Caco-2 (cell line): ENCODE data around the gene SLC16A7. TPM values are rescaled to one million over a fixed set of nuclear protein-coding genes. Genes with fewer than 3 reads are reported as not detected.

Source experiments
- Bru-seq: library from RNA; stranded (reverse); fragments of 400-500 nt; gene quantifications from one replicate; lab custom pipeline; 2021; lab: Mats Ljungman, UMichigan
- BruChase-seq, 2 experiments: library from RNA; stranded (reverse); fragments of 400-500 nt; gene quantifications; one replicate each; lab custom pipeline; 2021; lab: Mats Ljungman, UMichigan
- BruUV-seq: library from RNA; stranded (reverse); fragments of 400-500 nt; replicated peaks from 2 replicates; lab custom pipeline; 2021; lab: Mats Ljungman, UMichigan
- CTCF ChIA-PET: fragments of 300-600 bp; sonication (Branson Sonifier 250); formaldehyde crosslinking; loops from one replicate; lab custom pipeline; 2022; ENCODE audit warnings: antibody characterized with exemption; lab: Charles Lee
- POLR2A ChIA-PET: fragments of 300-600 bp; sonication (Branson Sonifier 250); formaldehyde crosslinking; loops from one replicate; lab custom pipeline; 2022; ENCODE audit warnings: antibody characterized with exemption; lab: Charles Lee
- DNase-seq, 2 experiments: peaks; one replicate each; pipeline versions ENCODE4 v3.0.0 to v3.0.0-alpha.2; 2020 to 2022
- H3K27me3 ChIP-seq: replicated peaks from 2 replicates; pipeline ENCODE4 v1.6.0; 2011; ENCODE audit warnings: low read length; ENCODE audit not compliant: control insufficient read depth, insufficient read depth
- H3K36me3 ChIP-seq: 2 replicates; pipeline ENCODE4 v1.5.1; 2011; ENCODE audit warnings: low read length; ENCODE audit not compliant: control insufficient read depth, insufficient read depth
- H3K4me1 ChIP-seq: fragments of 250-450 bp; sonication (Bioruptor Pico); 2 replicates; pipeline ENCODE4 v1.5.1; 2020; ENCODE audit warnings: mild to moderate bottlenecking
- H3K4me3 ChIP-seq: 2 replicates; pipeline ENCODE4 v1.5.1; 2011; ENCODE audit warnings: low read depth, mild to moderate bottlenecking, control low read depth, low read length
- H3K9me3 ChIP-seq: fragments of 250-450 bp; sonication (Bioruptor Pico); 2 replicates; pipeline ENCODE4 v1.5.1; 2020; ENCODE audit warnings: mild to moderate bottlenecking, moderate library complexity
- H3K27ac Mint-ChIP-seq: one replicate; pipeline ENCODE4 v1.8.0; 2022; ENCODE audit warnings: mixed read lengths; ENCODE audit not compliant: unreplicated experiment
- H3K27me3 Mint-ChIP-seq: one replicate; pipeline ENCODE4 v1.8.0; 2022; ENCODE audit warnings: mixed read lengths; ENCODE audit not compliant: insufficient read depth, unreplicated experiment
- H3K36me3 Mint-ChIP-seq: one replicate; pipeline ENCODE4 v1.8.0; 2022; ENCODE audit warnings: mild to moderate bottlenecking, mixed read lengths; ENCODE audit not compliant: insufficient read depth, unreplicated experiment
- H3K4me1 Mint-ChIP-seq: one replicate; pipeline ENCODE4 v1.8.0; 2022; ENCODE audit warnings: low read depth, mixed read lengths; ENCODE audit not compliant: unreplicated experiment
- H3K4me3 Mint-ChIP-seq: one replicate; pipeline ENCODE4 v1.8.0; 2022; ENCODE audit warnings: mild to moderate bottlenecking, moderate library complexity, mixed read lengths; ENCODE audit not compliant: unreplicated experiment
- H3K9me3 Mint-ChIP-seq: one replicate; pipeline ENCODE4 v1.8.0; 2022; ENCODE audit warnings: mixed read lengths; ENCODE audit not compliant: unreplicated experiment
- CTCF ChIP-seq, 2 experiments: fragments of 200-600 bp in 1 of 2; IDR thresholded peaks; 1 replicate in 1 of 2; 2 replicates in 1 of 2; pipeline versions ENCODE4 v1.5.1 to v1.8.0; 2011 to 2022; ENCODE audit warnings: antibody characterized with exemption in 1 of 2, control low read depth in 1 of 2, inconsistent platforms in 1 of 2, low read depth in 1 of 2, low read length in 1 of 2, mild to moderate bottlenecking in 1 of 2, moderate library complexity in 1 of 2; ENCODE audit not compliant: insufficient read depth in 1 of 2, severe bottlenecking in 1 of 2, unreplicated experiment in 1 of 2
- intact Hi-C: fragments of 100-400 bp; cut with micrococcal nuclease; formaldehyde crosslinking; loops from one replicate; pipeline ENCODE4 v1.10.0; 2022; ENCODE audit not compliant: unreplicated experiment
- long read RNA-seq: library from polyadenylated mRNA; stranded (forward); transcript quantifications from one replicate; pipeline ENCODE4 v2.0.0, GENCODE V29; 2022
- total RNA-seq: library from RNA; stranded (reverse); gene quantifications from 2 replicates; pipeline ENCODE4 v1.2.3, GENCODE V29; 2022

The SLC16A7 gene
- total RNA-seq (5.5 and 6.6 TPM in 2 replicates), Bru-seq, nascent RNA (percentile 46 among the genes with signal in this experiment), BruChase-seq, experiment 1, labeled RNA remaining after a 2-hour chase (percentile 47 among the genes with signal in this experiment), BruChase-seq, experiment 2, labeled RNA remaining after a 6-hour chase (percentile 58 among the genes with signal in this experiment)
- long read RNA-seq, partial matches to known transcripts: 1 of 2 reads
- long read RNA-seq, other reads (novel, unspliced or antisense): 0 of 2 reads

- Histone ChIP-seq H3K4me1 (peaks cover 9% of the 10 kb centered on the region), H3K9me3 (no peaks in the 10 kb centered on the region), H3K36me3 (no peaks in the 10 kb centered on the region), H3K27me3 (no peaks in the 10 kb centered on the region; the same call in 1 of the 2 replicates), H3K4me3 (peak within 1 kb of the TSS; percentile 57)
- Mint-ChIP-seq H3K4me3 (peak within 1 kb of the TSS; percentile 96), H3K27ac (peak within 1 kb of the TSS; percentile 69), H3K4me1 (peaks cover 8% of the 10 kb centered on the region), H3K9me3 (no peaks in the 10 kb centered on the region), H3K36me3 (peaks cover 11% of the 10 kb centered on the region), H3K27me3 (peaks cover 12% of the 10 kb centered on the region)
- TF ChIP-seq CTCF (IDR thresholded peaks at IDR 0.05; ENCODE audit: insufficient read depth in 1 of 2, low read depth in 1 of 2, low read length in 1 of 2, severe bottlenecking in 1 of 2, unreplicated experiment in 1 of 2): peak in 1 of 2 experiments; percentile 5
- ChIA-PET POLR2A (interaction anchor here (0.8 kb wide), 1 partner anchor 148 kb away, joined by 3 read pairs; no protein-coding TSS in a partner anchor), CTCF (interaction anchor here (0.6 kb wide), 2 partner anchors 42 to 150 kb away, joined by 3 read pairs; no protein-coding TSS in a partner anchor)
- peak; percentile 58 to 69 for DNase-seq
- no TSS peak for BruUV-seq
- intact Hi-C loops: loop anchor here (2.0 to 5.0 kb wide), 6 partner anchors 53 to 186 kb away; no protein-coding TSS in a partner anchor
Measured at GRCh38 chr12:59595883-59596540, at the start of gene SLC16A7. SLC16A7 (plus strand) TSS chr12:59596029; CDS start chr12:59704802, 108,773 bp downstream.

GRCh38 chr12:59548930-59549329, 46.9 kb upstream of the SLC16A7 start:
- Mint-ChIP-seq H3K36me3 (no peaks in the 10 kb centered on the region), H3K9me3 (no peaks in the 10 kb centered on the region)
- POLR2A ChIA-PET: no interaction called here

More at GRCh38 chr12:59548930-59549329, 46.9 kb upstream of the SLC16A7 start:
- Histone ChIP-seq H3K36me3 (no peaks in the 10 kb centered on the region), H3K9me3 (no peaks in the 10 kb centered on the region), H3K27me3 (no peaks in the 10 kb centered on the region), H3K4me1 (no peaks in the 10 kb centered on the region), H3K4me3 (no peak overlapping the region)
- Mint-ChIP-seq H3K4me3 (no peak overlapping the region), H3K27me3 (no peaks in the 10 kb centered on the region), H3K27ac (no peak overlapping the region), H3K4me1 (no peaks in the 10 kb centered on the region)
- CTCF ChIA-PET: no interaction called here
- no peak for TF ChIP-seq CTCF (IDR thresholded peaks at IDR 0.05; ENCODE audit: insufficient read depth in 1 of 2, low read depth in 1 of 2, low read length in 1 of 2, severe bottlenecking in 1 of 2, unreplicated experiment in 1 of 2)
- intact Hi-C loops: no loop called here
- BruUV-seq: no TSS peak
- no peak for DNase-seq
